Left lung (tissue), 10 donors: ENCODE data around the gene RERG. TPM values are rescaled to one million over a fixed set of nuclear protein-coding genes. Genes with fewer than 3 reads are reported as not detected.
"Not testable (repeated sequence)": the region's sequence is repeated elsewhere in the genome, so short reads cannot be mapped to it uniquely, and the experiment has no call there.

ENCODE experiments used
- ATAC-seq: fragments of 200-7000 bp; cut with Tn5 transposase; one replicate; pipeline ENCODE4 v1.9.1; 2020; ENCODE audit warnings: moderate library complexity
- DNase-seq, 4 donors: peaks; one replicate each; pipeline ENCODE4 v3.0.0-alpha.2; 2013 to 2020
- H3K27ac ChIP-seq, 2 donors: fragments of 200-600 bp; sonication (generic) in 1 of 2; one replicate each; pipeline versions ENCODE4 v1.5.0 to v1.8.0; 2020 to 2021
- H3K27me3 ChIP-seq, 2 donors: fragments of 200-600 bp; sonication (generic) in 1 of 2; one replicate each; pipeline versions ENCODE4 v1.5.0 to v1.8.0; 2020 to 2021
- H3K36me3 ChIP-seq, 2 donors: fragments of 200-600 bp; sonication (generic) in 1 of 2; one replicate each; pipeline versions ENCODE4 v1.5.0 to v1.8.0; 2020 to 2021
- H3K4me1 ChIP-seq, 2 donors: fragments of 200-600 bp; one replicate each; pipeline ENCODE4 v1.8.0; 2021
- H3K4me3 ChIP-seq, 2 donors: fragments of 200-600 bp; sonication (generic) in 1 of 2; one replicate each; pipeline versions ENCODE4 v1.5.0 to v1.8.0; 2020 to 2021; ENCODE audit warnings: mild to moderate bottlenecking in 1 of 2
- H3K9me3 ChIP-seq, 2 donors: fragments of 200-600 bp; sonication (generic) in 1 of 2; one replicate each; pipeline versions ENCODE4 v1.5.0 to v1.8.0; 2020 to 2021
- intact Hi-C, 2 donors: fragments of 100-400 bp; cut with DNase I; formaldehyde crosslinking; loops; one replicate each; pipeline versions ENCODE4 v1.11.2 to v1.14.2; 2022
- polyA plus RNA-seq, 6 donors: library from polyadenylated mRNA; unstranded; fragments of 120-200 nt; gene quantifications; one replicate each; pipeline ENCODE4 v1.2.1, GENCODE V29; 2013; ENCODE audit not compliant: insufficient read length in 6 of 6
- total RNA-seq, 2 donors: library from RNA; stranded (reverse); fragmentation: NEBNext Ultra II Directional; extraction: Animal tissue kit (Norgen Biotek cat#: 25700); gene quantifications; one replicate each; pipeline ENCODE4 v1.2.1, GENCODE V29; 2021
- TF ChIP-seq, protein P1 (sequence below), 2 donors: fragments of 200-600 bp; sonication (generic) in 1 of 2; IDR thresholded peaks; one replicate each; pipeline versions ENCODE4 v1.5.0 to v1.8.0; 2021; ENCODE audit warnings: antibody characterized with exemption in 2 of 2
- donor health status: DM: no; HTN: yes; CAD: no.
- donor health status: DM: no; HTN: no; CAD: no.

The RERG gene
- total and polyA plus RNA-seq, 8 donors, result 11.5 to 17.5 (median 14.4) TPM

DNA sequence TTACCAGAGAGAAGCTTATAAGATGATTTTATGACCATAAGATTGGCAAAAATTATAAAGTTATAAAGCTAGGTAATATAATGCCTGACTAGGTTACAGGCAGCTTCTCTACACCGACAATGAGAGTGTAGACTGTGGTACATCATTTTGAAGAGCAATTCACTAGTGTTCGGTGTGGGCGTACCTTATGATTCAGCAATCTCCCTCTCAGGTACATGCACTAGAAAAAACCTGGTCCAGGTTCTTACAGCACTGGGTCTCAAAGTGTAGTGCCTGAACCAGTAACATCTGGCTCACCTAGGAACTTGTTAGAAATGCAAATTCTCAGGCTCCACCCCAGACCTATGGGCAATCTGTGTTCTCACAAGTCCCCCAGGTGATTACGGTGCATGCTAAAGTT, 106.7 kb downstream of the RERG start:
- TF ChIP-seq, protein P1, sequence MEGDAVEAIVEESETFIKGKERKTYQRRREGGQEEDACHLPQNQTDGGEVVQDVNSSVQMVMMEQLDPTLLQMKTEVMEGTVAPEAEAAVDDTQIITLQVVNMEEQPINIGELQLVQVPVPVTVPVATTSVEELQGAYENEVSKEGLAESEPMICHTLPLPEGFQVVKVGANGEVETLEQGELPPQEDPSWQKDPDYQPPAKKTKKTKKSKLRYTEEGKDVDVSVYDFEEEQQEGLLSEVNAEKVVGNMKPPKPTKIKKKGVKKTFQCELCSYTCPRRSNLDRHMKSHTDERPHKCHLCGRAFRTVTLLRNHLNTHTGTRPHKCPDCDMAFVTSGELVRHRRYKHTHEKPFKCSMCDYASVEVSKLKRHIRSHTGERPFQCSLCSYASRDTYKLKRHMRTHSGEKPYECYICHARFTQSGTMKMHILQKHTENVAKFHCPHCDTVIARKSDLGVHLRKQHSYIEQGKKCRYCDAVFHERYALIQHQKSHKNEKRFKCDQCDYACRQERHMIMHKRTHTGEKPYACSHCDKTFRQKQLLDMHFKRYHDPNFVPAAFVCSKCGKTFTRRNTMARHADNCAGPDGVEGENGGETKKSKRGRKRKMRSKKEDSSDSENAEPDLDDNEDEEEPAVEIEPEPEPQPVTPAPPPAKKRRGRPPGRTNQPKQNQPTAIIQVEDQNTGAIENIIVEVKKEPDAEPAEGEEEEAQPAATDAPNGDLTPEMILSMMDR (IDR thresholded peaks at IDR 0.05), result no peak
- no peak for DNase-seq
- ATAC-seq, result no peak
- H3K4me3 ChIP-seq, result no peak overlapping the region
- no peak overlapping the region for H3K27ac ChIP-seq
- no peaks in the 10 kb centered on the region for H3K9me3 ChIP-seq
- no peaks in the 10 kb centered on the region for H3K27me3 ChIP-seq
- H3K36me3 ChIP-seq, result no peaks in the 10 kb centered on the region
- intact Hi-C loops, result no loop called here
- no peaks in the 10 kb centered on the region for H3K4me1 ChIP-seq

GRCh38 chr12:15092826-15093225, 128.4 kb downstream of the RERG start:
- no peak for ATAC-seq

DNA sequence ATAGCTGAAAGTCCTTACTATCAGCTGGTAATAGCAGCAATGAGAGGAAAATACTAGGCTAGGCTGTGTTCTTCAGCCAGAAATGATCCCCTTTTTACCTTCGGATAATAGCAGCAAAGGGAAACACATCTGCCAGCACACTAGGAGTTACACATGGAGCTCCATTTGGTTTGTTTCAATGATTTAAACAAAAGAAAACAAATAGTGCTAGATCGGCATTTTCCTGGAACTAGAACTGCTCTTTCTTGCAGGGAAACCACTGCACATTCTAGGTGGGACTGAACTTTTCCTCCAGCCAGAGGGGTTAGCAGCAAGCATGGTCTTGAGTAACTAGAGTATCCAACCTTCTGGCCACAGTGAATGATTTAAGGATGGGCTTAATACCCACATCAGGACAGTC, 130.8 kb downstream of the RERG start:
- no peak overlapping the region for H3K4me3 ChIP-seq
- TF ChIP-seq, protein P1 (IDR thresholded peaks at IDR 0.05), result no peak
- no peak for ATAC-seq
- no peaks in the 10 kb centered on the region for H3K4me1 ChIP-seq
- no peak for DNase-seq
- H3K9me3 ChIP-seq, result no peaks in the 10 kb centered on the region
- intact Hi-C loops, result no loop called here
- H3K27ac ChIP-seq, result no peak overlapping the region
- no peaks in the 10 kb centered on the region for H3K27me3 ChIP-seq
- no peaks in the 10 kb centered on the region for H3K36me3 ChIP-seq

More at GRCh38 chr12:15092826-15093225, 128.4 kb downstream of the RERG start:
- Histone ChIP-seq H3K36me3 (no peaks in the 10 kb centered on the region), H3K4me1 (no peaks in the 10 kb centered on the region), H3K27me3 (no peaks in the 10 kb centered on the region), H3K9me3 (peaks cover 0 to 2% of the 10 kb centered on the region in 2 donors), H3K4me3 (no peak overlapping the region), H3K27ac (no peak overlapping the region)
- intact Hi-C loops, result no loop called here
- TF ChIP-seq, protein P1 (IDR thresholded peaks at IDR 0.05), result no peak
- no peak for DNase-seq

- Histone ChIP-seq H3K4me1 (no peaks in the 10 kb centered on the region), H3K36me3 (no peaks in the 10 kb centered on the region), H3K9me3 (no peaks in the 10 kb centered on the region), H3K27ac (no peak overlapping the region), H3K4me3 (no peak overlapping the region), H3K27me3 (no peaks in the 10 kb centered on the region)
- DNase-seq (no peak), ATAC-seq (no peak)
- intact Hi-C loops, result no loop called here
- TF ChIP-seq, protein P1 (IDR thresholded peaks at IDR 0.05), result no peak
Observed at GRCh38 chr12:15088105-15088504, 133.1 kb downstream of the RERG start.

DNA sequence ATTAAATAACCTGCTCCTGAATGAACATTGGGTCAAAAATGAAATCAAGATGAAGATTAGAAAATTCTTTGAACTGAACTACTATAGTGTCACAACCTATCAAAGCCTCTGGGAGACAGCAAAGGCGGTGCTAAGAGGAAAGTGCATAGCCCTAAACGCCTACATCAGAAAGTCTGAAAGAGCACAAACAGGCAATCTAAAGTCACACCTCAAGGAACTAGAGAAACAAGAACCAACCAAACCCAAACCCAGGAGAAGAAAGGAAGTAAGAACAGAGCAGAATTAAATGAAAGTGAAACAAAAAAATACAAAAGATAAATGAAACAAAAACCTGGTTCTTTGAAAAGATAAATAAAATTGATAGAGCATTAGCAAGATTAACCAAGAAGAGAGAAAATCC, 143.5 kb downstream of the RERG start:
- ATAC-seq, intact Hi-C loops, H3K9me3 ChIP-seq, H3K4me3 ChIP-seq, H3K27me3 ChIP-seq, H3K36me3 ChIP-seq, DNase-seq, H3K27ac ChIP-seq, H3K4me1 ChIP-seq: not testable (repeated sequence)

DNA sequence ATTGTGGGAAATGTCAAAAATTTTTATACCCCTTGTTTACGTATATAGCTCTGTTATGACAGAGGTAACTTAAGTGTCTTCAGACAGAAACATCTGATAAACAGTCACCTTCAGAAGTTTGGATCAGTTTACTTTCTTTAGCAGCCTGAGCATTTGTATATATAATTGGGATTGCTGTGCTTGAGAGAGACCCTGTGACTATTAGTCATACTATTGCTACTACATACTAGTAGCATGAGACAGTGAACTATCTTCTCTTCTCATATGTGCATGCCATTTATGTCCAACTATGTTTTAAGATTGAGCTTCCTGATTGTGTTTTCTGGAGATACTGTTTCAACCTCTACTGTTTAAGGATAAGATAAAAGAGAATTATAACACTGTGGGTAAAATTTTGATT, 146.9 kb downstream of the RERG start:
- Histone ChIP-seq H3K4me3 (no peak overlapping the region), H3K36me3 (no peaks in the 10 kb centered on the region), H3K27ac (no peak overlapping the region), H3K27me3 (no peaks in the 10 kb centered on the region), H3K4me1 (no peaks in the 10 kb centered on the region), H3K9me3 (peaks cover 0 to 2% of the 10 kb centered on the region in 2 donors)
- DNase-seq, result no peak
- intact Hi-C loops, result no loop called here
- TF ChIP-seq, protein P1 (IDR thresholded peaks at IDR 0.05), result no peak
- no peak for ATAC-seq
